WTC11 (cell line): ENCODE measurements around the gene PAK6. TPM values are rescaled to one million over a fixed set of nuclear protein-coding genes. Genes with fewer than 3 reads are reported as not detected.

Experiments used
- ATAC-seq: fragments of 200-7000 bp; cut with Tn5 transposase; 2 replicates; pipeline ENCODE4 v1.10.0; 2021; ENCODE audit warnings: mild to moderate bottlenecking, moderate library complexity
- CTCF ChIA-PET: fragments of 300-600 bp; sonication (Branson Sonifier 250); formaldehyde crosslinking; loops from one replicate; lab custom pipeline; 2021; ENCODE audit warnings: antibody characterized with exemption; lab: Charles Lee
- POLR2A ChIA-PET: fragments of 350-600 bp; sonication (Branson Sonifier 250); formaldehyde crosslinking; loops from one replicate; lab custom pipeline; 2021; ENCODE audit warnings: antibody characterized with exemption; lab: Charles Lee
- DNase-seq: peaks from one replicate; pipeline ENCODE4 v3.0.0; 2021; ENCODE audit warnings: low spot score
- H3K27ac Mint-ChIP-seq: 2 replicates; pipeline ENCODE4 v1.8.0; 2021; ENCODE audit warnings: mixed read lengths
- H3K27me3 Mint-ChIP-seq: 2 replicates; pipeline ENCODE4 v1.8.0; 2021; ENCODE audit warnings: low read depth, mild to moderate bottlenecking, moderate library complexity, mixed read lengths
- H3K36me3 Mint-ChIP-seq: 2 replicates; pipeline ENCODE4 v1.8.0; 2021; ENCODE audit warnings: mixed read lengths
- H3K4me1 Mint-ChIP-seq: 2 replicates; pipeline ENCODE4 v1.8.0; 2022; ENCODE audit warnings: mixed read lengths
- H3K4me3 Mint-ChIP-seq: 2 replicates; pipeline ENCODE4 v1.8.0; 2021; ENCODE audit warnings: mild to moderate bottlenecking, moderate library complexity, mixed read lengths
- H3K9me3 Mint-ChIP-seq: 2 replicates; pipeline ENCODE4 v1.8.0; 2021; ENCODE audit warnings: mixed read lengths
- CBFB ChIP-seq: sonication (generic); formaldehyde crosslinking; IDR thresholded peaks from 2 replicates; pipeline ENCODE4 v1.8.1; 2022; ENCODE audit warnings: mild to moderate bottlenecking, low read depth, missing genetic modification reagents
- CREB1 ChIP-seq: sonication (generic); formaldehyde crosslinking; IDR thresholded peaks from 2 replicates; pipeline ENCODE4 v1.8.0; 2023; ENCODE audit warnings: mild to moderate bottlenecking, missing genetic modification reagents
- CREM ChIP-seq: sonication (generic); formaldehyde crosslinking; IDR thresholded peaks from 2 replicates; pipeline ENCODE4 v1.8.1; 2022; ENCODE audit warnings: mild to moderate bottlenecking, missing genetic modification reagents, moderate library complexity
- E2F1 ChIP-seq: sonication (generic); formaldehyde crosslinking; IDR thresholded peaks from 2 replicates; pipeline ENCODE4 v1.8.0; 2022; ENCODE audit warnings: mild to moderate bottlenecking, missing genetic modification reagents
- E2F4 ChIP-seq: sonication (generic); formaldehyde crosslinking; IDR thresholded peaks from 2 replicates; pipeline ENCODE4 v1.8.1; 2022; ENCODE audit warnings: low read depth, mild to moderate bottlenecking, moderate library complexity, missing genetic modification reagents, borderline replicate concordance
- ELF4 ChIP-seq: sonication (generic); formaldehyde crosslinking; IDR thresholded peaks from 2 replicates; pipeline ENCODE4 v1.8.1; 2022; ENCODE audit warnings: low read depth, mild to moderate bottlenecking, moderate library complexity, missing genetic modification reagents
- EMX1 ChIP-seq: fragments of 250-450 bp; sonication (Bioruptor Pico); IDR thresholded peaks from 2 replicates; pipeline ENCODE4 v1.8.0; 2021; ENCODE audit warnings: mild to moderate bottlenecking
- ESRRA ChIP-seq: sonication (generic); formaldehyde crosslinking; IDR thresholded peaks from 2 replicates; pipeline ENCODE4 v1.8.1; 2022; ENCODE audit warnings: mild to moderate bottlenecking, missing genetic modification reagents, borderline replicate concordance
- FOXJ3 ChIP-seq: sonication (generic); formaldehyde crosslinking; IDR thresholded peaks from 2 replicates; pipeline ENCODE4 v1.9.0; 2021; ENCODE audit warnings: missing genetic modification reagents, mild to moderate bottlenecking, borderline replicate concordance
- FOXK1 ChIP-seq: sonication (generic); formaldehyde crosslinking; IDR thresholded peaks from 2 replicates; pipeline ENCODE4 v1.8.0; 2022; ENCODE audit warnings: mild to moderate bottlenecking, moderate library complexity, missing genetic modification reagents
- FOXP1 ChIP-seq: sonication (generic); formaldehyde crosslinking; IDR thresholded peaks from 2 replicates; pipeline ENCODE4 v1.8.0; 2022; ENCODE audit warnings: missing genetic modification reagents, mild to moderate bottlenecking, moderate library complexity, borderline replicate concordance
- JAZF1 ChIP-seq: fragments of 250-450 bp; sonication (Bioruptor Pico); IDR thresholded peaks from 2 replicates; pipeline ENCODE4 v1.9.0; 2021; ENCODE audit warnings: moderate library complexity, mild to moderate bottlenecking, inconsistent platforms
- MAX ChIP-seq: sonication (generic); formaldehyde crosslinking; IDR thresholded peaks from 2 replicates; pipeline ENCODE4 v1.8.0; 2022; ENCODE audit warnings: mild to moderate bottlenecking, missing genetic modification reagents
- MLX ChIP-seq: sonication (generic); formaldehyde crosslinking; IDR thresholded peaks from 2 replicates; pipeline ENCODE4 v1.8.1; 2023; ENCODE audit warnings: mild to moderate bottlenecking, missing genetic modification reagents, moderate library complexity
- NR2C2 ChIP-seq: sonication (generic); formaldehyde crosslinking; IDR thresholded peaks from 2 replicates; pipeline ENCODE4 v1.8.0; 2022; ENCODE audit warnings: mild to moderate bottlenecking, missing genetic modification reagents
- PRRX2 ChIP-seq: fragments of 250-450 bp; sonication (Bioruptor Pico); IDR thresholded peaks from 2 replicates; pipeline ENCODE4 v1.8.0; 2021; ENCODE audit warnings: mild to moderate bottlenecking
- RORB ChIP-seq: fragments of 250-450 bp; sonication (Bioruptor Pico); IDR thresholded peaks from 2 replicates; pipeline ENCODE4 v1.9.0; 2021; ENCODE audit warnings: mild to moderate bottlenecking
- SMAD4 ChIP-seq: sonication (generic); formaldehyde crosslinking; IDR thresholded peaks from 2 replicates; pipeline ENCODE4 v1.8.0; 2022; ENCODE audit warnings: mild to moderate bottlenecking, missing genetic modification reagents
- SP1 ChIP-seq: sonication (generic); formaldehyde crosslinking; conservative IDR thresholded peaks from 2 replicates; pipeline ENCODE4 v1.8.1; 2022; ENCODE audit warnings: missing genetic modification reagents
- TEAD4 ChIP-seq: sonication (generic); formaldehyde crosslinking; IDR thresholded peaks from 2 replicates; pipeline ENCODE4 v1.8.0; 2022; ENCODE audit warnings: mild to moderate bottlenecking, missing genetic modification reagents
- ZMAT4 ChIP-seq: fragments of 250-450 bp; sonication (Bioruptor Pico); IDR thresholded peaks from 2 replicates; pipeline ENCODE4 v1.9.0; 2021; ENCODE audit warnings: mild to moderate bottlenecking
- ZNF423 ChIP-seq: fragments of 250-450 bp; sonication (Bioruptor Pico); IDR thresholded peaks from 2 replicates; pipeline ENCODE4 v2.1.2; 2022; ENCODE audit warnings: mild to moderate bottlenecking, moderate library complexity
- ZNF512 ChIP-seq: sonication (generic); formaldehyde crosslinking; IDR thresholded peaks from 2 replicates; pipeline ENCODE4 v1.8.1; 2022; ENCODE audit warnings: missing genetic modification reagents, borderline replicate concordance
- ZNF671 ChIP-seq: fragments of 250-450 bp; sonication (Bioruptor Pico); IDR thresholded peaks from 2 replicates; pipeline ENCODE4 v1.8.0; 2021; ENCODE audit warnings: mild to moderate bottlenecking
- total RNA-seq: library from RNA; stranded (reverse); gene quantifications from 3 replicates; pipeline ENCODE4 v1.2.3, GENCODE V29; 2021

PAK6 gene
- total RNA-seq, 1 experiment from 2014 or later, result 11.7 TPM

- TF ChIP-seq ZNF512 (CRISPR knock-in tag), result no peak
Measured at GRCh38 chr15:40266828-40267304, 28.0 kb downstream of the PAK6 start (continued).

GRCh38 chr15:40267670-40268069 lies 28.8 kb downstream of the PAK6 start:
- peaks cover 12% of the 10 kb centered on the region for H3K4me1 Mint-ChIP-seq
- POLR2A ChIA-PET, result no interaction called here
- H3K36me3 Mint-ChIP-seq, result no peaks in the 10 kb centered on the region
- no peak for ATAC-seq
- peak overlapping the region; percentile 69; the same call in 1 of the 2 replicates for H3K27ac Mint-ChIP-seq
- H3K4me3 Mint-ChIP-seq, result no peak overlapping the region
- TF ChIP-seq SMAD4 (CRISPR knock-in tag), result no peak
- peak; percentile 96 for TF ChIP-seq ZNF423 (CRISPR knock-in tag)
- TF ChIP-seq, all 79 proteins: peak for 1
- Mint-ChIP-seq H3K27me3 (no peaks in the 10 kb centered on the region), H3K9me3 (no peaks in the 10 kb centered on the region)
- CTCF ChIA-PET, result interaction anchor here (1.0 to 4.4 kb wide), 3 partner anchors 11 to 222 kb away, joined by 3 to 23 read pairs (median 6); no protein-coding TSS in a partner anchor
- no peak for DNase-seq

- Mint-ChIP-seq H3K27ac (no peak overlapping the region), H3K4me3 (no peak overlapping the region), H3K4me1 (peaks cover 7% of the 10 kb centered on the region), H3K27me3 (no peaks in the 10 kb centered on the region), H3K36me3 (no peaks in the 10 kb centered on the region), H3K9me3 (no peaks in the 10 kb centered on the region)
- ATAC-seq (0 out of 2 replicates have a peak, but pooled peaks have one; percentile 12), DNase-seq (no peak)
- ChIA-PET CTCF (interaction anchor here (0.6 to 12.1 kb wide), 7 partner anchors 9 to 224 kb away, joined by 3 to 690 read pairs (median 4); partner anchors contain the start of genes INAFM2 and PLCB2), POLR2A (no interaction called here)
- TF ChIP-seq E2F4 (CRISPR knock-in tag) (no peak), E2F1 (CRISPR knock-in tag) (no peak), SP1 (CRISPR knock-in tag) (no peak), EMX1 (no peak), CREB1 (CRISPR knock-in tag) (no peak), ZNF671 (CRISPR knock-in tag) (no peak)
Measured at GRCh38 chr15:40269604-40270003, 30.7 kb downstream of the PAK6 start.

- H3K4me3 Mint-ChIP-seq, result no peak overlapping the region
- DNase-seq (no peak), ATAC-seq (no peak)
- CTCF ChIA-PET, result interaction anchor here (0.7 to 12.1 kb wide), 5 partner anchors 9 to 45 kb away, joined by 3 to 690 read pairs (median 23); partner anchors contain the start of genes INAFM2 and PLCB2
- H3K27me3 Mint-ChIP-seq, result no peaks in the 10 kb centered on the region
- H3K36me3 Mint-ChIP-seq, result no peaks in the 10 kb centered on the region
- no peak overlapping the region for H3K27ac Mint-ChIP-seq
- H3K4me1 Mint-ChIP-seq, result peaks cover 7% of the 10 kb centered on the region
- POLR2A ChIA-PET, result no interaction called here
- H3K9me3 Mint-ChIP-seq, result no peaks in the 10 kb centered on the region
- no peak for TF ChIP-seq CREB1 (CRISPR knock-in tag)
- TF ChIP-seq TEAD4 (CRISPR knock-in tag), result no peak
- no peak for TF ChIP-seq CBFB (CRISPR knock-in tag)
- no peak for TF ChIP-seq JAZF1
- TF ChIP-seq RORB (CRISPR knock-in tag), result no peak
- TF ChIP-seq FOXP1 (CRISPR knock-in tag), result no peak
- TF ChIP-seq CREM (CRISPR knock-in tag), result no peak
- TF ChIP-seq MLX, result no peak
- TF ChIP-seq ESRRA, result no peak
- no peak for TF ChIP-seq FOXK1 (CRISPR knock-in tag)
- TF ChIP-seq ZMAT4, result no peak
- TF ChIP-seq ELF4, result no peak
- TF ChIP-seq FOXJ3 (CRISPR knock-in tag), result no peak
- TF ChIP-seq NR2C2 (CRISPR knock-in tag), result no peak
- TF ChIP-seq MAX (CRISPR knock-in tag), result no peak
- no peak for TF ChIP-seq PRRX2 (CRISPR knock-in tag)
Measured at GRCh38 chr15:40270246-40270995, 31.6 kb downstream of the PAK6 start.
